OCI-LY1 (cell line): ENCODE results near the gene CD69.

Experiments used
- EZH2 ChIP-seq: fragments of 200-600 bp; sonication (generic), shearing (Covaris generic); IDR thresholded peaks from 2 replicates; pipeline ENCODE4 v1.8.0; 2017; ENCODE audit warnings: borderline replicate concordance, mixed run types, mild to moderate bottlenecking, antibody characterized with exemption, low read length, moderate library complexity, mixed read lengths
- TF ChIP-seq, protein P1 (sequence below): fragments of 200-600 bp; sonication (generic), shearing (Covaris generic); IDR thresholded peaks from 2 replicates; pipeline ENCODE4 v1.5.1; 2017; ENCODE audit warnings: mild to moderate bottlenecking, antibody characterized with exemption, low read length, moderate library complexity, mixed read lengths

DNA sequence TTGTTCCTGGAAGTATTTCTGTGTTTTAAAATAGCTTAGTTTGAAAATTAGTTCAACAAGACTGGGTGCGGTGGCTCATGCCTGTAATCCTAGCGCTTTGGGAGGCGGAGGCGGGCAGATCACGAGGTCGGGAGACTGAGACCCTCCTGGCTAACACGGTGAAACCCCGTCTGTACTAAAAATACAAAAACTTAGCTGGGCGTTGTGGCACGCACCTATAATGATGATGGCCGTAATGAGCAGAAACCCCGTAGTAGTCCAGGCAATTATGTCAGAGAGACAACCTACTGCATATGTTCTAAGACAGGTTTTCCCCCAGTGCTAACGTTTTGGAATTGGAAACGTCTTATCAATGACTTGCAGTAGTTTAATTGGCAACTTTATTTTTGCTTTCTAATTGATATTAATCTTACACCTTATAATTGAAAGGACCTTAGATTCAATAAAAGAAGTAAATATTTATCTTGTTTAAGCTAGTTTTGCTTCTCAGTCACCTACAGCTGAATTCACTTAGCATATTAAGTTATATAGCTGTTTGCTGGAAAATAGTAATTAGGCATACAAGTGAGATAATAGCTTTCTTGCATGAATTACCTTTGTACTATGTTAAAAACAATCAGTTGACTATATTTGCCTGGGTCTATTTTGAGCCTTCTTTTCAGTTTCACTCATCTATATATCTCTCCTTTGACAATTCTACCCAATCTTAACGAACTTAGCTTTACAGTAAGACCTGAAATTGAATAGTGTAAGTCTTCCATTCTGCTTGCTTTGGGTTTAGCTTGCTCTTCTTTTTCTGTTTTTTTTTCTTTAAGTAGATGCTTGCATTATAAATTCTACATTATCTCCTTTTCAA, 43.4 kb downstream of the CD69 start:
- TF ChIP-seq, protein P1, sequence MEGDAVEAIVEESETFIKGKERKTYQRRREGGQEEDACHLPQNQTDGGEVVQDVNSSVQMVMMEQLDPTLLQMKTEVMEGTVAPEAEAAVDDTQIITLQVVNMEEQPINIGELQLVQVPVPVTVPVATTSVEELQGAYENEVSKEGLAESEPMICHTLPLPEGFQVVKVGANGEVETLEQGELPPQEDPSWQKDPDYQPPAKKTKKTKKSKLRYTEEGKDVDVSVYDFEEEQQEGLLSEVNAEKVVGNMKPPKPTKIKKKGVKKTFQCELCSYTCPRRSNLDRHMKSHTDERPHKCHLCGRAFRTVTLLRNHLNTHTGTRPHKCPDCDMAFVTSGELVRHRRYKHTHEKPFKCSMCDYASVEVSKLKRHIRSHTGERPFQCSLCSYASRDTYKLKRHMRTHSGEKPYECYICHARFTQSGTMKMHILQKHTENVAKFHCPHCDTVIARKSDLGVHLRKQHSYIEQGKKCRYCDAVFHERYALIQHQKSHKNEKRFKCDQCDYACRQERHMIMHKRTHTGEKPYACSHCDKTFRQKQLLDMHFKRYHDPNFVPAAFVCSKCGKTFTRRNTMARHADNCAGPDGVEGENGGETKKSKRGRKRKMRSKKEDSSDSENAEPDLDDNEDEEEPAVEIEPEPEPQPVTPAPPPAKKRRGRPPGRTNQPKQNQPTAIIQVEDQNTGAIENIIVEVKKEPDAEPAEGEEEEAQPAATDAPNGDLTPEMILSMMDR = no peak
- no peak for TF ChIP-seq EZH2
